H1 (cell line): ENCODE data around the gene SKAP1. TPM values are rescaled to one million over a fixed set of nuclear protein-coding genes. Genes with fewer than 3 reads are reported as not detected.

ENCODE experiments used
- CTCF ChIP-seq, 3 experiments: IDR thresholded peaks; 1 replicate in 2 of 3; 2 replicates in 1 of 3; pipeline versions ENCODE4 v1.5.1 to v1.6.1; 2011; ENCODE audit warnings: low read length in 3 of 3, mild to moderate bottlenecking in 3 of 3, inconsistent platforms in 2 of 3, low read depth in 1 of 3, moderate library complexity in 1 of 3; ENCODE audit not compliant: insufficient read depth in 1 of 3; ENCODE audit errors: control extremely low read depth in 1 of 3
- FOSL1 ChIP-seq: IDR thresholded peaks from 2 replicates; pipeline ENCODE4 v1.6.1; 2011; ENCODE audit warnings: mild to moderate bottlenecking, low read depth, low read length, moderate library complexity; ENCODE audit not compliant: insufficient read depth
- polyA plus RNA-seq, 7 experiments: library from polyadenylated mRNA; depleted of rRNA in 3 of 7; stranded (reverse) in 5 of 7; unstranded in 2 of 7; fragments of >200 nt in 5 of 7; fragments of 200-250 nt in 2 of 7; gene quantifications; 1 replicate in 5 of 7; 2 replicates in 1 of 7; 4 replicates in 1 of 7; pipeline versions ENCODE4 v1.2.1 to v1.2.3, GENCODE V29; 2011 to 2013; ENCODE audit warnings: missing spikeins in 2 of 7, mixed read lengths in 2 of 7
- total RNA-seq: library from RNA; stranded (reverse); fragmentation: NEBNext Ultra II Directional; extraction: Animal tissue kit (Norgen Biotek cat#: 25700); gene quantifications from 2 replicates; pipeline ENCODE4 v1.2.1, GENCODE V29; 2021

SKAP1 gene
- total and polyA plus RNA-seq, 2 of the 8 experiments (the other 6 are each of a cell fraction or from before 2014, with no cell fraction given) = not detected

GRCh38 chr17:48211787-48212186 is 218.2 kb downstream of the SKAP1 start (continued):
- TF ChIP-seq FOSL1 = no peak
- TF ChIP-seq CTCF (IDR thresholded peaks at IDR 0.05; ENCODE audit: control extremely low read depth in 1 of 3, insufficient read depth in 1 of 3, low read depth in 1 of 3, low read length in 3 of 3) = no peak
- TF ChIP-seq, all 59 proteins: peak for 0
